MCF 10A (cell line): Measurements from ENCODE around the gene DDX20. TPM values are rescaled to one million over a fixed set of nuclear protein-coding genes. Genes with fewer than 3 reads are reported as not detected.

Experiments
- BruUV-seq: library from RNA; stranded (reverse); fragments of 400-500 nt; replicated peaks from 2 replicates; lab custom pipeline; 2021; lab: Mats Ljungman, UMichigan
- CTCF ChIA-PET: fragments of 300-600 bp; sonication (Branson Sonifier 250); formaldehyde crosslinking; extraction: SDS; loops from one replicate; lab custom pipeline; 2021; ENCODE audit warnings: antibody characterized with exemption, inconsistent platforms; lab: Yijun Ruan, JAX
- POLR2A ChIA-PET: fragments of 300-600, 350-650 bp; sonication (Branson Sonifier 250); formaldehyde crosslinking; extraction: SDS; loops from one replicate; lab custom pipeline; 2020; ENCODE audit warnings: antibody characterized with exemption, inconsistent platforms; lab: Yijun Ruan, JAX
- DNase-seq: peaks from one replicate; pipeline ENCODE4 v3.0.0-alpha.2; 2018; ENCODE audit not compliant: unreplicated experiment
- H3K27ac Mint-ChIP-seq: one replicate; pipeline ENCODE4 v1.8.0; 2022; ENCODE audit warnings: mild to moderate bottlenecking, low read depth, mixed read lengths; ENCODE audit not compliant: unreplicated experiment
- H3K27me3 Mint-ChIP-seq: one replicate; pipeline ENCODE4 v1.8.0; 2022; ENCODE audit warnings: mixed read lengths; ENCODE audit not compliant: insufficient read depth, unreplicated experiment
- H3K36me3 Mint-ChIP-seq: one replicate; pipeline ENCODE4 v1.8.0; 2022; ENCODE audit warnings: mild to moderate bottlenecking, moderate library complexity, mixed read lengths; ENCODE audit not compliant: insufficient read depth, unreplicated experiment
- H3K4me1 Mint-ChIP-seq: one replicate; pipeline ENCODE4 v1.8.0; 2022; ENCODE audit warnings: mixed read lengths; ENCODE audit not compliant: insufficient read depth, unreplicated experiment
- H3K4me3 Mint-ChIP-seq: one replicate; pipeline ENCODE4 v1.8.0; 2022; ENCODE audit warnings: mild to moderate bottlenecking, moderate library complexity, mixed read lengths; ENCODE audit not compliant: unreplicated experiment
- H3K9me3 Mint-ChIP-seq: one replicate; pipeline ENCODE4 v1.8.0; 2022; ENCODE audit warnings: mixed read lengths; ENCODE audit not compliant: unreplicated experiment
- CTCF ChIP-seq: fragments of 200-600 bp; IDR thresholded peaks from one replicate; pipeline ENCODE4 v1.8.0; 2022; ENCODE audit warnings: antibody characterized with exemption, mild to moderate bottlenecking; ENCODE audit not compliant: unreplicated experiment
- intact Hi-C: fragments of 100-400 bp; cut with micrococcal nuclease; formaldehyde crosslinking; loops from 2 replicates; pipeline ENCODE4 v1.14.1; 2022
- total RNA-seq: library from RNA; stranded (reverse); gene quantifications from 2 replicates; pipeline ENCODE4 v1.2.3, GENCODE V29; 2022

The DDX20 gene
- total RNA-seq, 1 experiment from 2014 or later = 14.8 TPM

DNA sequence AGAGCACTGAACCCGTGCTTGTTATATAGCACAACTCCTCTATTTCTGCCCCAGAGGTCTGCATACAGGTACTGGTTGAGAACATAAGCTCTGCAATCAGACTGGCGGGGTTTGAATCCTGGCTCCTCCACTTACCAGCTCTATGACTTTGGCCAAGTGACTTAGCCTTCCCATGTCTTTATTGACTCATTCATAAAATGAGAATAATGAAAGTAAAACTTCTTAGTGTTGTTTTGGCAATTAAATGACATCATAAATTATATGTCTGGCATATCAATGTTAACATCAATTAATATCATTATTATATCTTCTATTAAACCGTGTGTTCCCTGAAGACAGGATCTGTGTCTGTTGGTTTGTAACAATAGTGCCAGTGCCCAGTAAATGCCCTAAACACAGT is 20.8 kb upstream of the DDX20 start:
- H3K27me3 Mint-ChIP-seq = no peaks in the 10 kb centered on the region
- H3K4me1 Mint-ChIP-seq = peaks cover 15% of the 10 kb centered on the region
- H3K36me3 Mint-ChIP-seq = no peaks in the 10 kb centered on the region
- intact Hi-C loops = no loop called here
- no peak overlapping the region for H3K27ac Mint-ChIP-seq
- no TSS peak for BruUV-seq
- CTCF ChIA-PET = interaction anchor here (1.0 to 9.9 kb wide), 3 partner anchors 16 to 20 kb away, joined by 3 to 94 read pairs (median 3); no protein-coding TSS in a partner anchor
- H3K4me3 Mint-ChIP-seq = no peak overlapping the region
- DNase-seq = no peak
- no peaks in the 10 kb centered on the region for H3K9me3 Mint-ChIP-seq
- POLR2A ChIA-PET = no interaction called here
- TF ChIP-seq CTCF = no peak

DNA sequence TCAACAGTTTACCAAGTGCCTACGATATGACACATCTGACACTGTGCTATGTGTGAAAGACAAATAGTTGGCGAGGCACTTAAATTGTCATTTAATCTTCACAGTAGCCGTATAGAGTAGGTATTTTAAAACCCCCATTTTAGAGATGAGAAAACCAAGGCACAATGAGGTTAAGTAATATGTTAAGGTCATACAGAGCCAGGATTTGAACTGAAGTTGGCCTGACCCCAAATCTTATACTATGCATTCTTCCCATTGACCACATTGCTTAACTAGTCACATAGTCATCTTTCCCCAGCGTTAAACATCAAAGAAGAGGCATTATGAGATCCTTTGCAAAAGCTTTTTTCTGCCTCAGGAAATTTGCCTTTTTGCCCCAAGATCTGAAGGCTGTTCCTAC is 20.4 kb upstream of the DDX20 start:
- Mint-ChIP-seq H3K9me3 (no peaks in the 10 kb centered on the region), H3K4me1 (peaks cover 17% of the 10 kb centered on the region), H3K4me3 (no peak overlapping the region), H3K27me3 (no peaks in the 10 kb centered on the region), H3K36me3 (no peaks in the 10 kb centered on the region), H3K27ac (no peak overlapping the region)
- CTCF ChIA-PET = interaction anchor here (1.0 to 9.9 kb wide), 7 partner anchors 9 to 227 kb away, joined by 3 to 94 read pairs (median 6); no protein-coding TSS in a partner anchor
- TF ChIP-seq CTCF = no peak
- intact Hi-C loops = no loop called here
- POLR2A ChIA-PET = interaction anchor here (4.8 kb wide), 1 partner anchor 20 kb away, joined by 86 read pairs; the partner anchor contains the start of gene DDX20
- no peak for DNase-seq
- no TSS peak for BruUV-seq

- POLR2A ChIA-PET = interaction anchor here (4.3 to 4.8 kb wide), 2 partner anchors 19 to 21 kb away, joined by 27 to 86 read pairs; partner anchors contain the start of gene DDX20
- BruUV-seq = no TSS peak
Measured at GRCh38 chr1:111735858-111736544, 19.7 kb upstream of the DDX20 start.

More at GRCh38 chr1:111735858-111736544, 19.7 kb upstream of the DDX20 start:
- intact Hi-C loops = no loop called here
- DNase-seq = no peak
- CTCF ChIA-PET = interaction anchor here (0.6 to 9.9 kb wide), 8 partner anchors 10 to 294 kb away, joined by 3 to 94 read pairs (median 6); no protein-coding TSS in a partner anchor
- TF ChIP-seq CTCF = no peak
- Mint-ChIP-seq H3K27me3 (no peaks in the 10 kb centered on the region), H3K4me1 (peaks cover 17% of the 10 kb centered on the region), H3K4me3 (no peak overlapping the region), H3K27ac (no peak overlapping the region), H3K36me3 (no peaks in the 10 kb centered on the region), H3K9me3 (no peaks in the 10 kb centered on the region)
